HG02938 (cell line): Measurements from ENCODE around the gene CCDC88C.

Experiments
- ATAC-seq: cut with Tn5 transposase; IDR thresholded peaks from one replicate; pipeline ENCODE4 v1.9.1; 2021; ENCODE audit warnings: mild to moderate bottlenecking, moderate library complexity; ENCODE audit not compliant: unreplicated experiment

CCDC88C gene

GRCh38 chr14:91329486-91330014 lies 88.1 kb downstream of the CCDC88C start:
- ATAC-seq = no peak

- ATAC-seq = no peak
Observed at GRCh38 chr14:91328313-91329050, 89.1 kb downstream of the CCDC88C start.

DNA sequence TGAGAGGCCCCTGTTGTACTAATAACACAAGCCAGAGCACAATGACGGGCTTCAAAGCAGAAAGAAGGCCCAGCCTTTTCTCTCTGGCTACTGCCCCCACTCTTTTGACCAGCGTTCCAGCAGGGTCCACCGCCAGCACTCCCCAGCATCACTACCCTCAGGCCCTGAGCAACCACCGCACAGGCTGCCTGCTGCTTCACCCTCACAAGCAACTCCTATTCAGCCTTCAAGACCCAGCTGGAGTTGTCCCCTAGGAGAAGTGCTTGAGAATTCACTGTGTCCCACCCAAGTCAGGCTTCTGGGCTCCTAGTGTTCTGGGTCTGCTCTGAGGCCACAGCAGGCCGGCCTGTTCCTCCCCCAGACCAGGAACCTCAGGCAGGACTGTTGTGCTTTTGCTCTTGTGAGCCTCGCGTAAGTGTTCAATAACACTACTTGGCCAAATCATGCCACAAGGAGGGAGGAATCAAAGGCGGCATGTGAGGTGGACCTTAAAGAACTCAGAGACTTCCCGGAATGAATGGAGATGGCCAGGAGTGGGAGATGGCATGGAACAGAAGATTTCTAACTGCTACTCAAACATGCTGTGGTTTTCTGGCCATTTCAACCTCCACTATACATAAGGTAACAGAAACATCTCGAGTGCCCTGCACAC lies 89.8 kb downstream of the CCDC88C start:
- no peak for ATAC-seq

DNA sequence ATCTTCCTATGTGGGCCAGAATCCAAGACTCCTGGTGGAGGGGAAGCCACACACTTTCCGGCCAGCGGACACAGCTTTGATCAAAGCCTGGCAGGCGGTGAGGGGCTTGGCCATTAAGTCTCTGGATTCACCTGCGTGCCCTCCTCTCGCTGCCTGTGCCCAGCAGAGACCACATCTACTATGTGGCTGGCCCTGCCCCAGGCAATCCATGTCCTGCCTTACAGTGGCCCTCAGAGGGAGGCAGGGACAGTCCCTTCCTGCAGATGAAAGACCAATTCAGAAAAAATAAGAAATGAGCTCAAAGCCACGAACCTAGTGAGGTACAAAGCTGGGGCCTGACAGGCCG lies 90.4 kb downstream of the CCDC88C start:
- ATAC-seq = no peak

GRCh38 chr14:91326514-91327249 lies 90.9 kb downstream of the CCDC88C start:
- ATAC-seq = no peak

DNA sequence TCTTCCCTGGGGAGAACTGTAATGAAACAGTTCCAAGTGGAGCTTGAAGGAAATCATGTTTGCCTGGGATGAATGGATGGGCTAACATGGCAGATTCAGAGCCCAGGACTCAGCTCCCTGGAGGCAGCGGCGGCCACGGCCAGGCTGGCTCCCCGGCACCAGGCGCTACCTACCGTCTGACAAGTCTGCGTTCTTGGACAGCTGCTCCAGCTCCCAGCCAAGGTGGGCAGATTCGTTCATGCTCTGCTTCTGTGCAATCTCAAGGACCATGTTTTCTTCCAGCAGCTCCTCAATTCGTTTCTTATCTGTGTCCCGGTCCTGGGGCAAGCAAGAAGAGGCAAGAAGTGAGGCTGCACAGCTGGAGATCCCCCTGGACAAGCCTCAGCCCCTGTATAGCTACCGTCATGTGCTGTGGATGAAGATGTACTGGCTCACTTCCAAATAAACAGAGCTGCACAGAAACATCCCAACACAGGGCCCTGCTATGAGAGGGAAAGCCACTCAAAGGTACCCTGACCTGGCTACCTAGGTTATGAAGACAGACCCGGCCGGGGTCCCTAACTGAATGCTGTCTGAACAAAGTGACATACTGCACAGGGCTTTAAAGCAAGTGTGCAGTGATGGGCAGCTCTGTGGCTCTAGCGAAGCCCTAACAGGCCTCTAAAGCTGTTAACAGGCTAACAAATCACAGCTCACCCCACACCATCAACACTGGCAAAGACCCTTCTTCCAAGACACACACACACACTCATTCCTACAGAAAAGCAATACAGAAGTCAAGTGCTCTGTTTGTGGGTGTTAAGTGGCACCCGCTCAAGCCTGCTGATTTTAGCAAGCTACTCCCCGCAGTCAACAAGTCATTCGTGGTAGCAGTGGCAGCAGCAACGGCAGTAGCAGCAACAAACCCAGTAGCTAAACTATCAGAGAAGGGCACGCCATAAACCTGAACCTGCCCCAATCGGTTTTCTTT lies 92.7 kb downstream of the CCDC88C start:
- no peak for ATAC-seq

DNA sequence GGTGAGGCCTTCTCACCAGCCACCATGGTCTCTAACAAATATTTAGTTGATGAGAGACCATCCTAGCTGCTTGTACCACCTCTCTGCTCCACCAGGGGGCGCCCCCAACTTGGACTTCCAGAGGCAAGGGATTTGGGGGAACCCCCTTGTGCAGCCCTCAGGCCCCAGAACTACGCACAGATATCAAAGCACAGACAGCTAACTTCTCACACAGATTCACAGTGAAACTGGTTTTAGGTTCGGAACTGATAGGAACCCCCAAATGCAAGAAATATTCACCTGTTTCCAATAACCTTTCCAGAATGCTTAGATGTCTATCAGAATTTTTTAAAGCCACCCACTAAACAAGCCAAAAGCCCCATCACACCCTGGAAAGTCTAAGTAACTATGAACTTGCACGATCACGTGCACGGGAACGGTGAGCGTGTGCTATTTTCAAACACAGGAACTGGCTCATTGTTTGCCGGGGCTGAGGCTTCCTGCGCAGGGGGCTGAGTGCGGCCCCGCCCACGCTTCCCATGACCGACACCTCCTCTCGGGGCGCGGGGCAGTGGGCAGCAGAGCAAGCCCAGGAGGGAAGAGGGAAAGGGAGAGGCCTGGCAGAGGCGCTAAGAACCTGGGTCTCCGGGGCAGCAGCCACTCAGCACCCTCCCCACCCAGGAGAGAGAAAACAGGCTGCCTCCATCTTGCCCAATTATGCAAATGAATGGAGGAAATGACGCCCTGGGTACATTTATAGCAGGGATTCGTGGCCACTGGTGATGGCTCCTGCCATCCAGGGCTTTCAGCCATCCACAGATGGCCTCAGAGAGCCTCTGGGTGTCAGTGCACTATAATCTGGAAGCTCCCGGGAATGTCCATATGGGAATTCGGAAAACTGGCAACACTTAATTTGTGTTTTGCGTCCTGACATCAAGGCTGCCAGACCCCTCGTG lies 93.7 kb downstream of the CCDC88C start:
- ATAC-seq = peak; percentile 77

- ATAC-seq = no peak
Observed at GRCh38 chr14:91323031-91323430, 94.6 kb downstream of the CCDC88C start.

- no peak for ATAC-seq
Observed at GRCh38 chr14:91322623-91323022, 95.0 kb downstream of the CCDC88C start.

DNA sequence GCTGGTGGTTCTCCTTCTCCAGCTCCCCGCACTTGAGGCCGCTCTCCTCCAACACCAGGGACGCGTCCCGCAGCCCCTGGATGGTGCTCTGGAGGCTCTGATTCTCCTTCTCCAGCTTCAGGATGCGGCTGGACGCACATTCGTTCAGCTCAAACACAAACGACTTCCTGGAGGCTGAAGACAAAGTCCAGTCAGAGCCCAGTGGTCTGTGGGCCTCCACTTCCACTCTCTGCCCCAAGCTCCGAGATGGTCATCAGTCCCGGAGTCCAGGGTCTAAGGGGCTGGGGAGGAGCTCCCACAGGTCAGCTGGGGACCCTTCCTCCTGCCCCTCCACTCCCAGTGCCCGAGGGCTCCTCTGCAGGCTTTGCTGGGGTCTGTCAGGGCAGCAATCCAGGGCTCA lies 96.5 kb downstream of the CCDC88C start:
- no peak for ATAC-seq

- no peak for ATAC-seq
Observed at GRCh38 chr14:91320266-91320665, 97.4 kb downstream of the CCDC88C start.

- ATAC-seq = no peak
Observed at GRCh38 chr14:91318911-91319310, 98.7 kb downstream of the CCDC88C start.

- no peak for ATAC-seq
Observed at GRCh38 chr14:91317381-91318308, 100.0 kb downstream of the CCDC88C start.

GRCh38 chr14:91316761-91317160 lies 100.9 kb downstream of the CCDC88C start:
- ATAC-seq = no peak

DNA sequence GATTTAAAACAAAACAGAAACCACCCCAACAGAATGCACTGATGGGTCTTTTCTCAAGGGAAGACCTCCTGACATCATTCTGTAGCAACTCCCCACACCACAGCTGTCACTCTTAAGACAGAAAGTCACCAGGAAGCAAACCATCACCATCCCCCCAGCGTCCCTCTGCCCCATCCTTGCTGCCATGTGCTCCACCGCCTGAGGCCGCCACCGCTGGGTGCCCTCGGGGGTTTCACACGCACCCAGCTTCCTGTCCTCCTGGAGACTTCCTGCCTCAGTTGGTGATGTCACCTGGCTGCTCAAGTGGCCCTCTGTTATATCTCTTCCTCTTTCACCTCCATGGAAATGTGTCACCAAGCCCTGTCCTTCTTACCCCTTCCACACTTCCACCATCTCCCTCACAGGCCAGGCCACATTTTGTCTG lies 101.8 kb downstream of the CCDC88C start:
- peak; percentile 92 for ATAC-seq

DNA sequence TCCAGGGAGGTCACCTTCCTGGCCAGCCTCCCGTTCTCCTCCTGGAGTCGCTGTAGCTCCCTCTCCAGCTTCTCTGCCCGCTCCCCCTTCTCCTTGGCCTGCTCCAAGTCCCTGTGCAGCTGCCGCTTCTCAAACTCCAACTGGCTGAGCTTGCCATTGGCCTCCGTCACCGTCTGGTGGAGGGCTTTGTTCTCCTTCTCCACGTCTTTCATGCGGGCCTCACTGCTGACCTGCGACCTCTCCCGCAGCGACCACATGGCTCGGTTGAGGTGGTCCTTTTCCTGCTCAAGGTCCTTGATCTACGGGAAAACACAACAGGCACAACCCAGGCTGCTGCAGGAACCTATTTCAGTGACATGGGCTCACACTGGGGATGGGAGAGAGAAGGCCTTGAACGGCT lies 103.8 kb downstream of the CCDC88C start:
- no peak for ATAC-seq

DNA sequence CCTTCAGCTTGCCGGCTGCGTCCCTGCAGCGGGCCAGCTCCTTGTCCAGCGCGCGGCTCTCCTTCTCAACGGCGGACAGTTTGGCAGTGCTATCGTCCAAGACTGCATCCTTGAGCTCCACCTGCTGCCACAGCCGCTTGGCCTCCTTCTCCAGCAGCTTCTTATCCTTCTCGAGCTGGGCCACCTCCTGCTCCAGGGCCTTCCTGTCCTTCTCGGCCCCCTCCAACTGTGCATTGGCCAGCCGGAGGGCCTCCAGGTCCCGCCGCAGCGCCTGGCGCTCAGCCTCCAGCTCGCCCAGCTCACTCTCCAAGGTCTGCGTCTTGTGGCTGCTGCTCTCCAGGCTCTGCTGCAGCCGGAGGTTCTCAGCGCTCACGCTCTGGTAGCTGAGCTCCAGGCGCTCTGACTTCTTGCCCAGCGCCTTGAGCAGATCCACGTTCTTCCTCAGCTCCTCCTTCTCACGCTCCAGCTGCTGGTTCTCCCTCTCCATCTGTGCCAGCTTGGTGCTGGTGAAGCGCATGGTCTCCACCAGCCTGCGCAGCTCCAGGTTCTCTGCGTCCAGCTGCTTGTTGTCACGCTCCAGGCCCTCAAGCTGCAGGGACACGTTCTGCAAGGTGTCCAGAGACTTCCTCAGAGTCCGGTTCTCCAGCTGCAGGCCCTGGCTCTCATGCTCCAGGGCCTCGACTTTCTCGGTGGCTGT lies 104.3 kb downstream of the CCDC88C start:
- ATAC-seq = no peak

DNA sequence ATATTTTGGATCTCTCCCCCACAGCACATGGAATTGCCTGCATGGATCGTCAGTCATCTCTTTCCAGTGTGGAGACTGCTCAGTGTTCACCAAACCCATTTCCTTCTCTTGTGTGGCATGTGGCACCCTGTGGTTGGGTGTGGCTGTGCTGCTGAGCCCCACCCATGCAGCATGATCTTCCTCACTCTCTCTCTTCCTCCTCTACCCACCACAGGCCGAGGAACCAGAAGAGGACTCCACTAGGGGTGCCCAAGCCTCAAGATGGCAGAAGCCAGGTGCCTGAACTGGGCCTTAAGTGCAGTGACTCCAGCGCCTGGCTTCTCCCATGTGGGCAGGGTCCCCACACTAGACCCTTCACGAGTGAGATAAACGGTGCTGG lies 106.3 kb downstream of the CCDC88C start:
- no peak for ATAC-seq
